Upper lobe of left lung (tissue), 4 donors: Measurements from ENCODE around the gene RAPGEF1.

Experiments
- EP300 ChIP-seq, 4 donors: sonication (generic); formaldehyde crosslinking; IDR thresholded peaks; one replicate each; pipeline ENCODE4 v1.5.1; 2017; ENCODE audit warnings: antibody characterized with exemption in 4 of 4, control low read depth in 2 of 4
- POLR2A ChIP-seq, 4 donors: fragments of 450-650 bp; IDR thresholded peaks; one replicate each; pipeline ENCODE4 v1.5.1; 2016 to 2017; ENCODE audit warnings: antibody characterized with exemption in 4 of 4, mild to moderate bottlenecking in 2 of 4
- POLR2AphosphoS5 ChIP-seq, 2 donors: sonication (generic); formaldehyde crosslinking; IDR thresholded peaks; one replicate each; pipeline ENCODE4 v1.5.1; 2017; ENCODE audit warnings: antibody characterized with exemption in 2 of 2
- TF ChIP-seq, protein P1 (sequence below), 6 experiments: fragments of 450-650 bp in 4 of 6; fragments of 200-600 bp in 2 of 6; sonication (generic) in 2 of 6; IDR thresholded peaks; one replicate each; pipeline ENCODE4 v1.5.1; 2016 to 2019; ENCODE audit warnings: antibody characterized with exemption in 6 of 6

DNA sequence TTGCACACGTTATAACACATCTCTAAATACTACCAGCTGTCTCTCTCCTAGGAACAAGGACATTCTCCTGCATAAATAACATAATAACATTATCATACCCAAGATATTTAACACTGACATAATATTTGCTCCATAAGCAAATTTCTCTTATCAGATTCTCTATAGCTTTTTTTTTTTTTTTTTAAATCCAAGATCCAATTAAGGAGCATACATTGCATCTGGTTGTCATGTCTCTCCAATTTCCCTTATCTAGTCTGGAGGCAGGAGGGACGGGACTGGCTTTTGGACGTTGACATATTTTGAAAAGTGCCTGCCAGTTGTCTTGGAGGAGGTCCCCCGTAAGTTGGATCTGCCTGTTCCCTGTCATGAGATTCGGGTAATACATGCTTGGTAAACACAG is 76.6 kb downstream of the RAPGEF1 start:
- TF ChIP-seq EP300 (IDR thresholded peaks at IDR 0.05) (no peak), POLR2AphosphoS5 (IDR thresholded peaks at IDR 0.05) (no peak), POLR2A (IDR thresholded peaks at IDR 0.05) (no peak)
- TF ChIP-seq, protein P1, sequence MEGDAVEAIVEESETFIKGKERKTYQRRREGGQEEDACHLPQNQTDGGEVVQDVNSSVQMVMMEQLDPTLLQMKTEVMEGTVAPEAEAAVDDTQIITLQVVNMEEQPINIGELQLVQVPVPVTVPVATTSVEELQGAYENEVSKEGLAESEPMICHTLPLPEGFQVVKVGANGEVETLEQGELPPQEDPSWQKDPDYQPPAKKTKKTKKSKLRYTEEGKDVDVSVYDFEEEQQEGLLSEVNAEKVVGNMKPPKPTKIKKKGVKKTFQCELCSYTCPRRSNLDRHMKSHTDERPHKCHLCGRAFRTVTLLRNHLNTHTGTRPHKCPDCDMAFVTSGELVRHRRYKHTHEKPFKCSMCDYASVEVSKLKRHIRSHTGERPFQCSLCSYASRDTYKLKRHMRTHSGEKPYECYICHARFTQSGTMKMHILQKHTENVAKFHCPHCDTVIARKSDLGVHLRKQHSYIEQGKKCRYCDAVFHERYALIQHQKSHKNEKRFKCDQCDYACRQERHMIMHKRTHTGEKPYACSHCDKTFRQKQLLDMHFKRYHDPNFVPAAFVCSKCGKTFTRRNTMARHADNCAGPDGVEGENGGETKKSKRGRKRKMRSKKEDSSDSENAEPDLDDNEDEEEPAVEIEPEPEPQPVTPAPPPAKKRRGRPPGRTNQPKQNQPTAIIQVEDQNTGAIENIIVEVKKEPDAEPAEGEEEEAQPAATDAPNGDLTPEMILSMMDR (IDR thresholded peaks at IDR 0.05): no peak
